CD4-positive, alpha-beta T cell (primary cell): Measurements from ENCODE around the gene SAP30L. TPM values are rescaled to one million over a fixed set of nuclear protein-coding genes. Genes with fewer than 3 reads are reported as not detected.

ENCODE experiments used
- ATAC-seq: fragments of 200-7000 bp; cut with Tn5 transposase; one replicate; pipeline ENCODE4 v1.10.0; 2022; ENCODE audit warnings: mild to moderate bottlenecking; ENCODE audit not compliant: poor library complexity
- CTCF ChIA-PET: fragments of 350-600 bp; sonication (Branson Sonifier 250); formaldehyde crosslinking; loops from one replicate; lab custom pipeline; 2021; ENCODE audit warnings: antibody characterized with exemption, inconsistent platforms; lab: Charles Lee
- POLR2A ChIA-PET: fragments of 350-600 bp; sonication (Branson Sonifier 250); formaldehyde crosslinking; loops from one replicate; lab custom pipeline; 2021; ENCODE audit warnings: antibody characterized with exemption, inconsistent platforms; lab: Charles Lee
- DNase-seq, 14 experiments: peaks; one replicate each; pipeline ENCODE4 v3.0.0-alpha.2; 2013 to 2020; ENCODE audit warnings: mixed read lengths in 2 of 14
- H3K27ac ChIP-seq, 2 donors: one replicate each; pipeline versions ENCODE4 v1.5.1 to v1.7.0; 2013; ENCODE audit warnings: low read length in 2 of 2, low read depth in 1 of 2, mild to moderate bottlenecking in 1 of 2
- H3K27me3 ChIP-seq, 2 experiments: 1 replicate in 1 of 2; 2 replicates in 1 of 2; pipeline versions ENCODE4 v1.6.1 to v1.7.0; 2013; ENCODE audit warnings: low read length in 2 of 2, control low read depth in 1 of 2, mild to moderate bottlenecking in 1 of 2, moderate library complexity in 1 of 2; ENCODE audit not compliant: insufficient read depth in 2 of 2, control insufficient read depth in 1 of 2
- H3K36me3 ChIP-seq: one replicate; pipeline ENCODE4 v1.6.1; 2013; ENCODE audit warnings: low read length, control low read depth; ENCODE audit not compliant: insufficient read depth
- H3K4me1 ChIP-seq: one replicate; pipeline ENCODE4 v1.6.1; 2013; ENCODE audit warnings: low read length, control low read depth; ENCODE audit not compliant: insufficient read depth
- H3K4me3 ChIP-seq: one replicate; pipeline ENCODE4 v1.5.1; 2013; ENCODE audit warnings: mild to moderate bottlenecking, low read length, moderate library complexity
- H3K9me3 ChIP-seq, 2 experiments: 1 replicate in 1 of 2; 2 replicates in 1 of 2; pipeline versions ENCODE4 v1.6.1 to v1.7.0; 2013; ENCODE audit warnings: low read length in 2 of 2, mild to moderate bottlenecking in 2 of 2, control low read depth in 1 of 2, moderate library complexity in 1 of 2; ENCODE audit not compliant: control insufficient read depth in 1 of 2, insufficient read depth in 1 of 2
- H3K27ac Mint-ChIP-seq: one replicate; pipeline ENCODE4 v1.8.0; 2020; ENCODE audit warnings: mixed read lengths
- H3K27me3 Mint-ChIP-seq: one replicate; pipeline ENCODE4 v1.8.0; 2021; ENCODE audit warnings: mixed read lengths
- H3K36me3 Mint-ChIP-seq: one replicate; pipeline ENCODE4 v1.8.0; 2021; ENCODE audit warnings: low read depth, mixed read lengths
- H3K4me1 Mint-ChIP-seq: one replicate; pipeline ENCODE4 v1.8.0; 2021; ENCODE audit warnings: low read depth, mixed read lengths
- H3K4me3 Mint-ChIP-seq: one replicate; pipeline ENCODE4 v1.8.0; 2020; ENCODE audit warnings: mild to moderate bottlenecking, mixed read lengths
- H3K9me3 Mint-ChIP-seq: one replicate; pipeline ENCODE4 v1.8.0; 2020; ENCODE audit warnings: mixed read lengths
- intact Hi-C, 2 experiments: fragments of 100-400 bp; cut with DNase I in 1 of 2; cut with micrococcal nuclease in 1 of 2; formaldehyde crosslinking; loops; one replicate each; pipeline versions ENCODE4 v1.15.1 to v1.9.0; 2023 to 2025; cut with DNase I, micrococcal nuclease
- total RNA-seq, 174 experiments: library from RNA in 2 of 174; stranded (reverse) in 2 of 174; gene quantifications; one replicate each; pipeline ENCODE4 v1.2.3 and lab custom pipeline; 2021 to 2026
- TF ChIP-seq, protein P1 (sequence below): fragments of 200-600 bp; IDR thresholded peaks from one replicate; pipeline ENCODE4 v1.8.0; 2022; ENCODE audit warnings: antibody characterized with exemption, mild to moderate bottlenecking

Gene SAP30L
- total RNA-seq, 2 experiments from 2014 or later, result 32.2 to 33.6 TPM

DNA sequence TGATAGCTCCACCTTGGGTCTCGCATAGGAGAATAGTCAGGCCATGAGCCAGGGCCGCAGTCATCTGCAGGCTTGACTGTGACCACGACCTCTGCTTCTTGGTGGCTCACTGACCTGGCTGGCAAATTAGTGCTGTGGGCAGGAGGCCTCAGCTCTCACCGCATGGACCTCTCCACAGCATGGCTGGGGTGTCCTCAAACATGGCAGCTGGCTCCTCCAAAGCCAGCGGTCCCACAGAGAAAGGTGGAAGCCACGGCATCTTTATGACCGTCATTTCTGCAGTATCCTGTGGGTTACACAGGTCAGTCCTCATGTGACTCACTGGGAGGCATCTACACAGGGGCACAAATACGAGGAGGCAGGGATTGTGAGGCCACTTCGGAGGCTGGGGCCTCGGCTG is 43.2 kb upstream of the SAP30L start:
- no peak for DNase-seq
- Histone ChIP-seq H3K9me3 (no peaks in the 10 kb centered on the region), H3K4me1 (peaks cover 9% of the 10 kb centered on the region), H3K4me3 (no peak overlapping the region), H3K27me3 (no peaks in the 10 kb centered on the region), H3K36me3 (no peaks in the 10 kb centered on the region), H3K27ac (no peak overlapping the region)
- ChIA-PET POLR2A (no interaction called here), CTCF (no interaction called here)
- ATAC-seq, result no peak
- TF ChIP-seq, protein P1, sequence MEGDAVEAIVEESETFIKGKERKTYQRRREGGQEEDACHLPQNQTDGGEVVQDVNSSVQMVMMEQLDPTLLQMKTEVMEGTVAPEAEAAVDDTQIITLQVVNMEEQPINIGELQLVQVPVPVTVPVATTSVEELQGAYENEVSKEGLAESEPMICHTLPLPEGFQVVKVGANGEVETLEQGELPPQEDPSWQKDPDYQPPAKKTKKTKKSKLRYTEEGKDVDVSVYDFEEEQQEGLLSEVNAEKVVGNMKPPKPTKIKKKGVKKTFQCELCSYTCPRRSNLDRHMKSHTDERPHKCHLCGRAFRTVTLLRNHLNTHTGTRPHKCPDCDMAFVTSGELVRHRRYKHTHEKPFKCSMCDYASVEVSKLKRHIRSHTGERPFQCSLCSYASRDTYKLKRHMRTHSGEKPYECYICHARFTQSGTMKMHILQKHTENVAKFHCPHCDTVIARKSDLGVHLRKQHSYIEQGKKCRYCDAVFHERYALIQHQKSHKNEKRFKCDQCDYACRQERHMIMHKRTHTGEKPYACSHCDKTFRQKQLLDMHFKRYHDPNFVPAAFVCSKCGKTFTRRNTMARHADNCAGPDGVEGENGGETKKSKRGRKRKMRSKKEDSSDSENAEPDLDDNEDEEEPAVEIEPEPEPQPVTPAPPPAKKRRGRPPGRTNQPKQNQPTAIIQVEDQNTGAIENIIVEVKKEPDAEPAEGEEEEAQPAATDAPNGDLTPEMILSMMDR, result no peak
- H3K4me3 Mint-ChIP-seq, result no peak overlapping the region
- no peaks in the 10 kb centered on the region for H3K9me3 Mint-ChIP-seq
- peaks cover 4% of the 10 kb centered on the region for H3K36me3 Mint-ChIP-seq
- H3K4me1 Mint-ChIP-seq, result peaks cover 14% of the 10 kb centered on the region
- no peaks in the 10 kb centered on the region for H3K27me3 Mint-ChIP-seq
- intact Hi-C loops, result loop anchor here in 1 of 2 experiments (5.0 kb wide), 1 partner anchor 215 kb away; no protein-coding TSS in a partner anchor
- no peak overlapping the region for H3K27ac Mint-ChIP-seq

DNA sequence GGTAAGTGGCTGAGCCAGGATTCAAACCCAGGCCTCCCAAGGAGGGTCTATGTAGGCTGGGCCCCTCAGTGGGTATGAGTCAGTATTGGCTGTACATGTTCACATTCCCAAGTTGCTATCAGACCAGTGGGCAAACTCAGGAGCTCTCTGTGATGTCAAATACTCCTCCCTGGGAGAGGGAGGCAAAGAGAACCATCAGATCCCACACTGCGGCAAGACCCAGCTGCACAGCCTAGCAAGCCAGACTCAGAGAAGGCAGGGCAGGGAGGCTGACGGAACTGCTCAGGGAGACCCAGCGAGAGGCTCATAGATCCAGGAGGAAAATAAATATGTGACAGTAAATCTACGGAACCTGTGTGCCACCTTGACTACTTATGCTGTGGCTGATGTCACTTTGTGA is 42.6 kb upstream of the SAP30L start:
- H3K9me3 ChIP-seq, result no peaks in the 10 kb centered on the region
- Mint-ChIP-seq H3K4me3 (no peak overlapping the region), H3K9me3 (no peaks in the 10 kb centered on the region), H3K27me3 (no peaks in the 10 kb centered on the region), H3K36me3 (peaks cover 4% of the 10 kb centered on the region), H3K4me1 (peaks cover 14% of the 10 kb centered on the region), H3K27ac (no peak overlapping the region)
- no peak for DNase-seq
- ChIA-PET POLR2A (no interaction called here), CTCF (interaction anchor here (1.5 kb wide), 2 partner anchors 223 to 331 kb away, joined by 3 read pairs; no protein-coding TSS in a partner anchor)
- peaks cover 9% of the 10 kb centered on the region for H3K4me1 ChIP-seq
- H3K27ac ChIP-seq, result no peak overlapping the region
- H3K4me3 ChIP-seq, result no peak overlapping the region
- TF ChIP-seq, protein P1, result no peak
- no peaks in the 10 kb centered on the region for H3K27me3 ChIP-seq
- no peak for ATAC-seq
- intact Hi-C loops, result loop anchor here in 1 of 2 experiments (5.0 kb wide), 1 partner anchor 216 kb away; no protein-coding TSS in a partner anchor
- no peaks in the 10 kb centered on the region for H3K36me3 ChIP-seq

DNA sequence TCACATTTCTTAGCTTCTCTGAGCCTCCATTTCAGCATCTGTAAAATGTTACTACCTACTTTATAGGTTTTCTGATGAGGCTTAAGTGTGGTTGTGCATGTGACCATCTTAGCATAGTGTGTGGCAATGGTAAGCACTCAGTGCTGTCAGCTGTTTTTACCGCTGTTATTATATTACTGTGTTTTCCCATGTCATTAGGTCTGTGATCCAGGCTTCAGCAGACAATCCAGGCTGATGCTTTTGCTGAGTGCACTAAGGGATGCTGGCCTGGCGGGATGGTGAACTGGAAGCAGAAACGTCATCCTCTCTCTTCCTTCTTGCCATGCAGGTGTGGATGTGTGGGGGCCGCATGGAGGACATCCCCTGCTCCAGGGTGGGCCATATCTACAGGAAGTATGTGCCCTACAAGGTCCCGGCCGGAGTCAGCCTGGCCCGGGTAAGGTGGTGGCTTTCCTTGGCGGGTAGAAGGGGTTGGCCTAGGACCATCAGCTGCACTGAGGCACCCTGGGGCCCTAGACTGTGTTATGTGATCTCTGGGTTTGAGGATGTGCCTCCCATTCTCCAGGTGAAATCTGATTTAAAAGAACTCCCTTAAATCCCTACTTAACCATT is 41.9 kb upstream of the SAP30L start:
- H3K4me3 ChIP-seq, result no peak overlapping the region
- Mint-ChIP-seq H3K27me3 (no peaks in the 10 kb centered on the region), H3K27ac (no peak overlapping the region), H3K4me1 (peaks cover 14% of the 10 kb centered on the region), H3K36me3 (peaks cover 5% of the 10 kb centered on the region), H3K4me3 (no peak overlapping the region), H3K9me3 (no peaks in the 10 kb centered on the region)
- no peak overlapping the region for H3K27ac ChIP-seq
- no peak for ATAC-seq
- H3K4me1 ChIP-seq, result peaks cover 9% of the 10 kb centered on the region
- intact Hi-C loops, result loop anchor here in 1 of 2 experiments (2.0 to 5.0 kb wide), 2 partner anchors 217 to 429 kb away; no protein-coding TSS in a partner anchor
- ChIA-PET CTCF (interaction anchor here (1.3 to 2.1 kb wide), 5 partner anchors 12 to 429 kb away, joined by 3 to 18 read pairs (median 3); no protein-coding TSS in a partner anchor), POLR2A (interaction anchor here (1.2 kb wide), 1 partner anchor 9 kb away, joined by 3 read pairs; no protein-coding TSS in a partner anchor)
- peaks cover 3% of the 10 kb centered on the region for H3K36me3 ChIP-seq
- TF ChIP-seq, protein P1, result no peak
- H3K9me3 ChIP-seq, result no peaks in the 10 kb centered on the region
- H3K27me3 ChIP-seq, result no peaks in the 10 kb centered on the region
- DNase-seq, result no peak
